ENCODE measurements around the gene CCDC57.

CCDC57 gene

GRCh38 chr17:82065638-82066303 is 146.9 kb downstream of the CCDC57 start, which contains the start of gene DUS1L:
Gene DUS1L (minus strand): TSS chr17:82065804. CDS start chr17:82065059, 745 bp downstream.
- H3K27me3 ChIP-seq (ENCODE audit: insufficient read depth, low read length, poor library complexity) = no peaks in the 10 kb centered on the region
- peak within 1 kb of the TSS; percentile 95 for H3K56ac ChIP-seq (ENCODE audit: low read length)
- H3K18ac ChIP-seq (ENCODE audit: low read length) = peak within 1 kb of the TSS; percentile 1
- H3K23ac ChIP-seq (ENCODE audit: low read length) = peak within 1 kb of the TSS; percentile 3
- H3K9ac ChIP-seq (ENCODE audit: low read length) = peak within 1 kb of the TSS; percentile 88
- no peak within 1 kb of the TSS for H2AK5ac ChIP-seq (ENCODE audit: low read length)
- H3K4me2 ChIP-seq (ENCODE audit: low read length) = peak within 1 kb of the TSS; percentile 68
- peak within 1 kb of the TSS; percentile 90 for H4K8ac ChIP-seq (ENCODE audit: low read depth, low read length)
- peaks cover 2% of the 10 kb centered on the region for H3K36me3 ChIP-seq (ENCODE audit: control insufficient read depth, insufficient read depth, low read length)
- H3K27ac ChIP-seq (ENCODE audit: low read depth, low read length) = no peak within 1 kb of the TSS
- peak within 1 kb of the TSS; percentile 73 for H3K4me3 ChIP-seq (ENCODE audit: low read length)
- H3K79me1 ChIP-seq (ENCODE audit: low read length) = peaks cover 2% of the 10 kb centered on the region
- H4K5ac ChIP-seq (ENCODE audit: low read length) = no peak within 1 kb of the TSS
- peak within 1 kb of the TSS; percentile 39 for H3K4ac ChIP-seq (ENCODE audit: low read depth, low read length)
- no peaks in the 10 kb centered on the region for H3K4me1 ChIP-seq (ENCODE audit: control insufficient read depth, low read depth, low read length)
- no peak within 1 kb of the TSS for H2BK5ac ChIP-seq (ENCODE audit: low read length)
- H3K79me2 ChIP-seq (ENCODE audit: control insufficient read depth, insufficient read depth, low read length) = no peaks in the 10 kb centered on the region
- no peak within 1 kb of the TSS for H2BK120ac ChIP-seq (ENCODE audit: low read depth, low read length)
- no CpG with 5 or more reads among the region's 88 CpGs for WGBS (ENCODE audit: extremely low coverage, insufficient coverage, low lambda C conversion rate)
- DNase-seq = peak; percentile 50
- H2BK15ac ChIP-seq (replicated peaks; ENCODE audit: low read depth) = no peak within 1 kb of the TSS

- Histone ChIP-seq H2BK5ac (ENCODE audit: low read length) (no peak overlapping the region), H3K27me3 (ENCODE audit: insufficient read depth, low read length, poor library complexity) (no peaks in the 10 kb centered on the region), H3K4me1 (ENCODE audit: control insufficient read depth, low read depth, low read length) (no peaks in the 10 kb centered on the region), H4K5ac (ENCODE audit: low read length) (no peak overlapping the region), H2BK15ac (replicated peaks; ENCODE audit: low read depth) (no peak overlapping the region), H3K23ac (ENCODE audit: low read length) (no peak overlapping the region), H4K8ac (ENCODE audit: low read depth, low read length) (no peak overlapping the region), H3K4ac (ENCODE audit: low read depth, low read length) (peak overlapping the region; percentile 39), H3K79me1 (ENCODE audit: low read length) (peaks cover 2% of the 10 kb centered on the region), H3K4me2 (ENCODE audit: low read length) (peak overlapping the region; percentile 53), H3K36me3 (ENCODE audit: control insufficient read depth, insufficient read depth, low read length) (peaks cover 4% of the 10 kb centered on the region), H2AK5ac (ENCODE audit: low read length) (no peak overlapping the region), H3K56ac (ENCODE audit: low read length) (peak overlapping the region; percentile 94), H3K18ac (ENCODE audit: low read length) (no peak overlapping the region), H3K9ac (ENCODE audit: low read length) (peak overlapping the region; percentile 85), H3K27ac (ENCODE audit: low read depth, low read length) (no peak overlapping the region), H2BK120ac (ENCODE audit: low read depth, low read length) (no peak overlapping the region), H3K79me2 (ENCODE audit: control insufficient read depth, insufficient read depth, low read length) (no peaks in the 10 kb centered on the region), H3K4me3 (ENCODE audit: low read length) (peak overlapping the region; percentile 73)
- no peak for DNase-seq
- no CpG with 5 or more reads among the region's 47 CpGs for WGBS (ENCODE audit: extremely low coverage, insufficient coverage, low lambda C conversion rate)
Observed at GRCh38 chr17:82065193-82065637, 147.4 kb downstream of the CCDC57 start.

- Histone ChIP-seq H2BK15ac (replicated peaks; ENCODE audit: low read depth) (no peak overlapping the region), H4K5ac (ENCODE audit: low read length) (no peak overlapping the region), H3K27me3 (ENCODE audit: insufficient read depth, low read length, poor library complexity) (no peaks in the 10 kb centered on the region), H3K23ac (ENCODE audit: low read length) (no peak overlapping the region), H3K4me2 (ENCODE audit: low read length) (peak overlapping the region; percentile 53), H3K27ac (ENCODE audit: low read depth, low read length) (no peak overlapping the region), H3K36me3 (ENCODE audit: control insufficient read depth, insufficient read depth, low read length) (peaks cover 4% of the 10 kb centered on the region), H3K79me1 (ENCODE audit: low read length) (peaks cover 2% of the 10 kb centered on the region), H2BK5ac (ENCODE audit: low read length) (no peak overlapping the region), H3K79me2 (ENCODE audit: control insufficient read depth, insufficient read depth, low read length) (no peaks in the 10 kb centered on the region), H3K4me3 (ENCODE audit: low read length) (peak overlapping the region; percentile 73), H3K4ac (ENCODE audit: low read depth, low read length) (no peak overlapping the region), H3K9ac (ENCODE audit: low read length) (peak overlapping the region; percentile 85), H4K8ac (ENCODE audit: low read depth, low read length) (no peak overlapping the region), H3K4me1 (ENCODE audit: control insufficient read depth, low read depth, low read length) (no peaks in the 10 kb centered on the region), H3K56ac (ENCODE audit: low read length) (peak overlapping the region; percentile 94), H3K18ac (ENCODE audit: low read length) (no peak overlapping the region), H2BK120ac (ENCODE audit: low read depth, low read length) (no peak overlapping the region), H2AK5ac (ENCODE audit: low read length) (no peak overlapping the region)
- DNase-seq = no peak
- no CpG with 5 or more reads among the region's 36 CpGs for WGBS (ENCODE audit: extremely low coverage, insufficient coverage, low lambda C conversion rate)
Observed at GRCh38 chr17:82064433-82065192, 148.0 kb downstream of the CCDC57 start.

- no peak overlapping the region for H3K56ac ChIP-seq (ENCODE audit: low read length)
- H3K79me1 ChIP-seq (ENCODE audit: low read length) = peaks cover 2% of the 10 kb centered on the region
- peaks cover 4% of the 10 kb centered on the region for H3K36me3 ChIP-seq (ENCODE audit: control insufficient read depth, insufficient read depth, low read length)
- no peak overlapping the region for H2AK5ac ChIP-seq (ENCODE audit: low read length)
- no peak overlapping the region for H4K5ac ChIP-seq (ENCODE audit: low read length)
- no peak overlapping the region for H2BK15ac ChIP-seq (replicated peaks; ENCODE audit: low read depth)
- no peak overlapping the region for H3K23ac ChIP-seq (ENCODE audit: low read length)
- WGBS (ENCODE audit: extremely low coverage, insufficient coverage, low lambda C conversion rate) = no CpG with 5 or more reads among the region's 20 CpGs
- no peak overlapping the region for H3K4ac ChIP-seq (ENCODE audit: low read depth, low read length)
- no peaks in the 10 kb centered on the region for H3K79me2 ChIP-seq (ENCODE audit: control insufficient read depth, insufficient read depth, low read length)
- no peak overlapping the region for H3K4me2 ChIP-seq (ENCODE audit: low read length)
- H3K27me3 ChIP-seq (ENCODE audit: insufficient read depth, low read length, poor library complexity) = no peaks in the 10 kb centered on the region
- H3K4me1 ChIP-seq (ENCODE audit: control insufficient read depth, low read depth, low read length) = no peaks in the 10 kb centered on the region
- no peak overlapping the region for H2BK5ac ChIP-seq (ENCODE audit: low read length)
- no peak overlapping the region for H3K18ac ChIP-seq (ENCODE audit: low read length)
- DNase-seq = no peak
- H3K4me3 ChIP-seq (ENCODE audit: low read length) = no peak overlapping the region
- H3K9ac ChIP-seq (ENCODE audit: low read length) = no peak overlapping the region
- H4K8ac ChIP-seq (ENCODE audit: low read depth, low read length) = no peak overlapping the region
- H3K27ac ChIP-seq (ENCODE audit: low read depth, low read length) = no peak overlapping the region
- no peak overlapping the region for H2BK120ac ChIP-seq (ENCODE audit: low read depth, low read length)
Observed at GRCh38 chr17:82063424-82064415, 148.9 kb downstream of the CCDC57 start.

GRCh38 chr17:82062984-82063368 is 149.7 kb downstream of the CCDC57 start:
- Histone ChIP-seq H2AK5ac (ENCODE audit: low read length) (no peak overlapping the region), H4K8ac (ENCODE audit: low read depth, low read length) (no peak overlapping the region), H3K23ac (ENCODE audit: low read length) (no peak overlapping the region), H2BK15ac (replicated peaks; ENCODE audit: low read depth) (no peak overlapping the region), H3K27me3 (ENCODE audit: insufficient read depth, low read length, poor library complexity) (no peaks in the 10 kb centered on the region), H3K79me2 (ENCODE audit: control insufficient read depth, insufficient read depth, low read length) (no peaks in the 10 kb centered on the region), H3K79me1 (ENCODE audit: low read length) (peaks cover 2% of the 10 kb centered on the region), H3K4me2 (ENCODE audit: low read length) (no peak overlapping the region), H3K9ac (ENCODE audit: low read length) (no peak overlapping the region), H2BK120ac (ENCODE audit: low read depth, low read length) (no peak overlapping the region), H3K56ac (ENCODE audit: low read length) (no peak overlapping the region), H3K36me3 (ENCODE audit: control insufficient read depth, insufficient read depth, low read length) (peaks cover 4% of the 10 kb centered on the region), H3K27ac (ENCODE audit: low read depth, low read length) (no peak overlapping the region), H3K4me1 (ENCODE audit: control insufficient read depth, low read depth, low read length) (no peaks in the 10 kb centered on the region), H3K4ac (ENCODE audit: low read depth, low read length) (no peak overlapping the region), H4K5ac (ENCODE audit: low read length) (no peak overlapping the region), H2BK5ac (ENCODE audit: low read length) (no peak overlapping the region), H3K18ac (ENCODE audit: low read length) (no peak overlapping the region), H3K4me3 (ENCODE audit: low read length) (no peak overlapping the region)
- no CpG with 5 or more reads among the region's 9 CpGs for WGBS (ENCODE audit: extremely low coverage, insufficient coverage, low lambda C conversion rate)
- DNase-seq = no peak

Measured in mesendoderm (in vitro differentiated cells).